H1 (cell line): ENCODE data around the gene TIMM29. TPM values are rescaled to one million over a fixed set of nuclear protein-coding genes. Genes with fewer than 3 reads are reported as not detected.

Source experiments
- CEBPB ChIP-seq: IDR thresholded peaks from 2 replicates; pipeline ENCODE4 v1.6.1; 2012; ENCODE audit warnings: low read depth, low read length
- MAFK ChIP-seq: IDR thresholded peaks from 2 replicates; pipeline ENCODE4 v1.6.1; 2012; ENCODE audit warnings: low read depth, mild to moderate bottlenecking, improper control_type of control experiment, low read length
- RNF2 ChIP-seq: fragments of 200-900, 300-1000 bp; sonication (generic); IDR thresholded peaks from 2 replicates; pipeline ENCODE4 v1.7.1; 2016; ENCODE audit warnings: borderline replicate concordance, low read depth, mild to moderate bottlenecking, antibody characterized with exemption, low read length; ENCODE audit not compliant: poor library complexity, severe bottlenecking; ENCODE audit errors: missing control alignments
- SAP30 ChIP-seq: fragments of 300-600 bp; sonication (generic); IDR thresholded peaks from 2 replicates; pipeline ENCODE4 v1.7.1; 2012; ENCODE audit warnings: low read length, moderate library complexity, mild to moderate bottlenecking, inconsistent platforms; ENCODE audit not compliant: insufficient read depth, insufficient replicate concordance
- SP1 ChIP-seq: IDR thresholded peaks from 2 replicates; pipeline ENCODE4 v1.6.1; 2011; ENCODE audit warnings: low read depth, low read length
- SP4 ChIP-seq: IDR thresholded peaks from 2 replicates; pipeline ENCODE4 v1.6.1; 2012; ENCODE audit warnings: low read length, inconsistent platforms
- polyA plus RNA-seq, 7 experiments: library from polyadenylated mRNA; depleted of rRNA in 3 of 7; stranded (reverse) in 5 of 7; unstranded in 2 of 7; fragments of >200 nt in 5 of 7; fragments of 200-250 nt in 2 of 7; gene quantifications; 1 replicate in 5 of 7; 2 replicates in 1 of 7; 4 replicates in 1 of 7; pipeline versions ENCODE4 v1.2.1 to v1.2.3, GENCODE V29; 2011 to 2013; ENCODE audit warnings: missing spikeins in 2 of 7, mixed read lengths in 2 of 7
- total RNA-seq: library from RNA; stranded (reverse); fragmentation: NEBNext Ultra II Directional; extraction: Animal tissue kit (Norgen Biotek cat#: 25700); gene quantifications from 2 replicates; pipeline ENCODE4 v1.2.1, GENCODE V29; 2021
- TF ChIP-seq, protein P1 (sequence below): fragments of 300-600 bp; sonication (generic); IDR thresholded peaks from 2 replicates; pipeline ENCODE4 v1.7.1; 2012; ENCODE audit warnings: low read length, moderate library complexity, mild to moderate bottlenecking, inconsistent platforms; ENCODE audit not compliant: insufficient replicate concordance

Gene TIMM29
- total and polyA plus RNA-seq, 2 of the 8 experiments (the other 6 are each of a cell fraction or from before 2014, with no cell fraction given), result 15.9 to 24.0 TPM

DNA sequence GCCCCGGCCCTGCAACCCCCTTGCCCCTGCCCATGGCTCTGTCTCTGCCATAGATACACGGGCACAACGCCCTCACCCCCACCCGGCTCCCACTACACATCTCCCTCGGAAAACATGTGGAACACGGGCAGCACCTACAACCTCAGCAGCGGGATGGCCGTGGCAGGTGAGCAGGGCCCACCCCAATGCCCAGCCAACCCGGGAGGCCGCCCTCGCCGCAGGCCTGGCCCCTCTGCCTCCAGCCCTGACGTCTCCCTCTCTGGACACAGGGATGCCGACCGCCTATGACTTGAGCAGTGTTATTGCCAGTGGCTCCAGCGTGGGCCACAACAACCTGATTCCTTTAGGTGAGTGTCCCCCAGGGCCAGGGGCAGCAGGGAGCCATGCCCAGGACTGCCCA lies 7.8 kb upstream of the TIMM29 start (continued):
- TF ChIP-seq, protein P1, sequence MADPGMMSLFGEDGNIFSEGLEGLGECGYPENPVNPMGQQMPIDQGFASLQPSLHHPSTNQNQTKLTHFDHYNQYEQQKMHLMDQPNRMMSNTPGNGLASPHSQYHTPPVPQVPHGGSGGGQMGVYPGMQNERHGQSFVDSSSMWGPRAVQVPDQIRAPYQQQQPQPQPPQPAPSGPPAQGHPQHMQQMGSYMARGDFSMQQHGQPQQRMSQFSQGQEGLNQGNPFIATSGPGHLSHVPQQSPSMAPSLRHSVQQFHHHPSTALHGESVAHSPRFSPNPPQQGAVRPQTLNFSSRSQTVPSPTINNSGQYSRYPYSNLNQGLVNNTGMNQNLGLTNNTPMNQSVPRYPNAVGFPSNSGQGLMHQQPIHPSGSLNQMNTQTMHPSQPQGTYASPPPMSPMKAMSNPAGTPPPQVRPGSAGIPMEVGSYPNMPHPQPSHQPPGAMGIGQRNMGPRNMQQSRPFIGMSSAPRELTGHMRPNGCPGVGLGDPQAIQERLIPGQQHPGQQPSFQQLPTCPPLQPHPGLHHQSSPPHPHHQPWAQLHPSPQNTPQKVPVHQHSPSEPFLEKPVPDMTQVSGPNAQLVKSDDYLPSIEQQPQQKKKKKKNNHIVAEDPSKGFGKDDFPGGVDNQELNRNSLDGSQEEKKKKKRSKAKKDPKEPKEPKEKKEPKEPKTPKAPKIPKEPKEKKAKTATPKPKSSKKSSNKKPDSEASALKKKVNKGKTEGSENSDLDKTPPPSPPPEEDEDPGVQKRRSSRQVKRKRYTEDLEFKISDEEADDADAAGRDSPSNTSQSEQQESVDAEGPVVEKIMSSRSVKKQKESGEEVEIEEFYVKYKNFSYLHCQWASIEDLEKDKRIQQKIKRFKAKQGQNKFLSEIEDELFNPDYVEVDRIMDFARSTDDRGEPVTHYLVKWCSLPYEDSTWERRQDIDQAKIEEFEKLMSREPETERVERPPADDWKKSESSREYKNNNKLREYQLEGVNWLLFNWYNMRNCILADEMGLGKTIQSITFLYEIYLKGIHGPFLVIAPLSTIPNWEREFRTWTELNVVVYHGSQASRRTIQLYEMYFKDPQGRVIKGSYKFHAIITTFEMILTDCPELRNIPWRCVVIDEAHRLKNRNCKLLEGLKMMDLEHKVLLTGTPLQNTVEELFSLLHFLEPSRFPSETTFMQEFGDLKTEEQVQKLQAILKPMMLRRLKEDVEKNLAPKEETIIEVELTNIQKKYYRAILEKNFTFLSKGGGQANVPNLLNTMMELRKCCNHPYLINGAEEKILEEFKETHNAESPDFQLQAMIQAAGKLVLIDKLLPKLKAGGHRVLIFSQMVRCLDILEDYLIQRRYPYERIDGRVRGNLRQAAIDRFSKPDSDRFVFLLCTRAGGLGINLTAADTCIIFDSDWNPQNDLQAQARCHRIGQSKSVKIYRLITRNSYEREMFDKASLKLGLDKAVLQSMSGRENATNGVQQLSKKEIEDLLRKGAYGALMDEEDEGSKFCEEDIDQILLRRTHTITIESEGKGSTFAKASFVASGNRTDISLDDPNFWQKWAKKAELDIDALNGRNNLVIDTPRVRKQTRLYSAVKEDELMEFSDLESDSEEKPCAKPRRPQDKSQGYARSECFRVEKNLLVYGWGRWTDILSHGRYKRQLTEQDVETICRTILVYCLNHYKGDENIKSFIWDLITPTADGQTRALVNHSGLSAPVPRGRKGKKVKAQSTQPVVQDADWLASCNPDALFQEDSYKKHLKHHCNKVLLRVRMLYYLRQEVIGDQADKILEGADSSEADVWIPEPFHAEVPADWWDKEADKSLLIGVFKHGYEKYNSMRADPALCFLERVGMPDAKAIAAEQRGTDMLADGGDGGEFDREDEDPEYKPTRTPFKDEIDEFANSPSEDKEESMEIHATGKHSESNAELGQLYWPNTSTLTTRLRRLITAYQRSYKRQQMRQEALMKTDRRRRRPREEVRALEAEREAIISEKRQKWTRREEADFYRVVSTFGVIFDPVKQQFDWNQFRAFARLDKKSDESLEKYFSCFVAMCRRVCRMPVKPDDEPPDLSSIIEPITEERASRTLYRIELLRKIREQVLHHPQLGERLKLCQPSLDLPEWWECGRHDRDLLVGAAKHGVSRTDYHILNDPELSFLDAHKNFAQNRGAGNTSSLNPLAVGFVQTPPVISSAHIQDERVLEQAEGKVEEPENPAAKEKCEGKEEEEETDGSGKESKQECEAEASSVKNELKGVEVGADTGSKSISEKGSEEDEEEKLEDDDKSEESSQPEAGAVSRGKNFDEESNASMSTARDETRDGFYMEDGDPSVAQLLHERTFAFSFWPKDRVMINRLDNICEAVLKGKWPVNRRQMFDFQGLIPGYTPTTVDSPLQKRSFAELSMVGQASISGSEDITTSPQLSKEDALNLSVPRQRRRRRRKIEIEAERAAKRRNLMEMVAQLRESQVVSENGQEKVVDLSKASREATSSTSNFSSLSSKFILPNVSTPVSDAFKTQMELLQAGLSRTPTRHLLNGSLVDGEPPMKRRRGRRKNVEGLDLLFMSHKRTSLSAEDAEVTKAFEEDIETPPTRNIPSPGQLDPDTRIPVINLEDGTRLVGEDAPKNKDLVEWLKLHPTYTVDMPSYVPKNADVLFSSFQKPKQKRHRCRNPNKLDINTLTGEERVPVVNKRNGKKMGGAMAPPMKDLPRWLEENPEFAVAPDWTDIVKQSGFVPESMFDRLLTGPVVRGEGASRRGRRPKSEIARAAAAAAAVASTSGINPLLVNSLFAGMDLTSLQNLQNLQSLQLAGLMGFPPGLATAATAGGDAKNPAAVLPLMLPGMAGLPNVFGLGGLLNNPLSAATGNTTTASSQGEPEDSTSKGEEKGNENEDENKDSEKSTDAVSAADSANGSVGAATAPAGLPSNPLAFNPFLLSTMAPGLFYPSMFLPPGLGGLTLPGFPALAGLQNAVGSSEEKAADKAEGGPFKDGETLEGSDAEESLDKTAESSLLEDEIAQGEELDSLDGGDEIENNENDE, result no peak
- no peak for TF ChIP-seq CEBPB
- no peak for TF ChIP-seq RNF2
- no peak for TF ChIP-seq MAFK
- no peak for TF ChIP-seq SP1
- TF ChIP-seq SP4, result no peak
- TF ChIP-seq SAP30, result no peak
